Liver (tissue), 9 donors: ENCODE results near the gene GRIP2. TPM values are rescaled to one million over a fixed set of nuclear protein-coding genes. Genes with fewer than 3 reads are reported as not detected.

Experiments
- DNase-seq: peaks from one replicate; pipeline ENCODE4 v3.0.0-alpha.2; 2017; ENCODE audit warnings: low spot score
- H3K27ac ChIP-seq, 2 donors: one replicate each; pipeline ENCODE4 v1.7.0; 2013; ENCODE audit warnings: inconsistent platforms in 2 of 2, low read length in 2 of 2, control low read depth in 1 of 2, low read depth in 1 of 2, mild to moderate bottlenecking in 1 of 2
- H3K27me3 ChIP-seq, 4 donors: one replicate each; pipeline versions ENCODE4 v1.6.1 to v1.7.0; 2013; ENCODE audit warnings: low read length in 3 of 4, inconsistent platforms in 1 of 4, mild to moderate bottlenecking in 1 of 4, moderate library complexity in 1 of 4; ENCODE audit not compliant: control insufficient read depth in 4 of 4, insufficient read depth in 4 of 4
- H3K36me3 ChIP-seq, 4 donors: one replicate each; pipeline versions ENCODE4 v1.6.1 to v1.7.0; 2013; ENCODE audit warnings: low read length in 3 of 4, mild to moderate bottlenecking in 3 of 4, low read depth in 1 of 4, moderate library complexity in 1 of 4; ENCODE audit not compliant: control insufficient read depth in 4 of 4, insufficient read depth in 3 of 4
- H3K4me1 ChIP-seq, 4 donors: one replicate each; pipeline versions ENCODE4 v1.6.1 to v1.7.0; 2013; ENCODE audit warnings: low read length in 3 of 4, mild to moderate bottlenecking in 3 of 4, moderate library complexity in 1 of 4; ENCODE audit not compliant: control insufficient read depth in 4 of 4, insufficient read depth in 4 of 4
- H3K4me3 ChIP-seq, 3 donors: one replicate each; pipeline versions ENCODE4 v1.6.1 to v1.7.0; 2013; ENCODE audit warnings: low read length in 3 of 3, control low read depth in 1 of 3, low read depth in 1 of 3, mild to moderate bottlenecking in 1 of 3
- H3K9ac ChIP-seq, 2 donors: one replicate each; pipeline ENCODE4 v1.7.0; 2013; ENCODE audit warnings: low read length in 2 of 2, mild to moderate bottlenecking in 2 of 2, moderate library complexity in 2 of 2, control low read depth in 1 of 2, low read depth in 1 of 2
- H3K9me3 ChIP-seq, 4 donors: one replicate each; pipeline versions ENCODE4 v1.6.1 to v1.7.0; 2013; ENCODE audit warnings: low read length in 3 of 4; ENCODE audit not compliant: control insufficient read depth in 4 of 4
- EGR1 ChIP-seq, 2 donors: IDR thresholded peaks; 2 replicates each; pipeline ENCODE4 v1.6.1; 2016 to 2018; ENCODE audit warnings: antibody characterized with exemption in 2 of 2, low read depth in 2 of 2
- FOXA1 ChIP-seq: IDR thresholded peaks from 2 replicates; pipeline ENCODE4 v1.6.1; 2016; ENCODE audit warnings: antibody characterized with exemption
- FOXA2 ChIP-seq: IDR thresholded peaks from 2 replicates; pipeline ENCODE4 v1.6.1; 2016; ENCODE audit warnings: antibody characterized with exemption
- GABPA ChIP-seq, 2 donors: IDR thresholded peaks in 1 of 2; conservative IDR thresholded peaks in 1 of 2; 2 replicates each; pipeline ENCODE4 v1.6.1; 2016; ENCODE audit warnings: antibody characterized with exemption in 2 of 2, mild to moderate bottlenecking in 1 of 2, moderate library complexity in 1 of 2
- HNF4A ChIP-seq, 2 donors: conservative IDR thresholded peaks; 2 replicates each; pipeline ENCODE4 v1.6.1; 2016; ENCODE audit warnings: antibody characterized with exemption in 2 of 2, mild to moderate bottlenecking in 2 of 2
- HNF4G ChIP-seq: IDR thresholded peaks from 2 replicates; pipeline ENCODE4 v1.6.1; 2016; ENCODE audit warnings: antibody characterized with exemption
- JUND ChIP-seq, 2 donors: IDR thresholded peaks; 2 replicates each; pipeline ENCODE4 v1.6.1; 2016; ENCODE audit warnings: antibody characterized with exemption in 2 of 2
- MAX ChIP-seq: IDR thresholded peaks from 2 replicates; pipeline ENCODE4 v1.6.1; 2016; ENCODE audit warnings: antibody characterized with exemption
- NR2F2 ChIP-seq: IDR thresholded peaks from 2 replicates; pipeline ENCODE4 v1.6.1; 2016; ENCODE audit warnings: antibody characterized with exemption
- RAD21 ChIP-seq, 2 donors: IDR thresholded peaks; 2 replicates each; pipeline ENCODE4 v1.6.1; 2016; ENCODE audit warnings: antibody characterized with exemption in 2 of 2, mild to moderate bottlenecking in 2 of 2
- RXRA ChIP-seq, 2 donors: IDR thresholded peaks; 2 replicates each; pipeline ENCODE4 v1.6.1; 2017 to 2018; ENCODE audit warnings: antibody characterized with exemption in 2 of 2, mild to moderate bottlenecking in 1 of 2
- SP1 ChIP-seq: IDR thresholded peaks from 2 replicates; pipeline ENCODE4 v1.6.1; 2018; ENCODE audit warnings: antibody characterized with exemption, mild to moderate bottlenecking
- TAF1 ChIP-seq: conservative IDR thresholded peaks from 2 replicates; pipeline ENCODE4 v1.6.1; 2016; ENCODE audit warnings: antibody characterized with exemption, mild to moderate bottlenecking
- YY1 ChIP-seq: IDR thresholded peaks from 2 replicates; pipeline ENCODE4 v1.6.1; 2016; ENCODE audit warnings: antibody characterized with exemption, mild to moderate bottlenecking
- WGBS: extraction: QIAGEN DNeasy Blood & Tissue Kit; methylation state at CpG from one replicate; pipeline ENCODE4 v1.1.7; 2013; 5-methylcytosine and 5-hydroxymethylcytosine counted together
- polyA plus RNA-seq, 2 donors: library from polyadenylated mRNA; stranded (reverse) in 1 of 2; unstranded in 1 of 2; fragments of 200-250 nt in 1 of 2; fragments of >200 nt in 1 of 2; fragmentation: Nextera tagmentation in 1 of 2; extraction: Ambion mirVana in 1 of 2; gene quantifications; one replicate each; pipeline versions ENCODE4 v1.2.1 to v1.2.3, GENCODE V29; 2013 to 2015
- total RNA-seq, 2 donors: library from RNA; depleted of rRNA; stranded (reverse); fragments of >200 nt; gene quantifications; one replicate each; pipeline ENCODE4 v1.2.3, GENCODE V29; 2014
- TF ChIP-seq, protein P1 (sequence below): fragments of 150-350 bp; IDR thresholded peaks from 2 replicates; pipeline ENCODE4 v1.5.1; 2017; ENCODE audit warnings: improper control_type of control experiment, low read depth, low read length; ENCODE audit not compliant: missing input control
- TF ChIP-seq, protein P2 (sequence below): IDR thresholded peaks from 2 replicates; pipeline ENCODE4 v1.6.1; 2016; ENCODE audit warnings: antibody characterized with exemption
- donor health status: healthy.
- donor health status: healthy.
- donor health status: healthy.
- donor health status: healthy.
- donor health status: healthy.

The GRIP2 gene
- total and polyA plus RNA-seq, 4 donors = 0.05 to 0.33 (median 0.09) TPM; not detected in 1

GRCh38 chr3:14534516-14535191 is 5.5 kb downstream of the GRIP2 start:
- H3K9me3 ChIP-seq = no peaks in the 10 kb centered on the region
- DNase-seq = no peak
- no peak overlapping the region for H3K27ac ChIP-seq
- 55% methylated on average over 20 of the region's 20 CpGs for WGBS
- no peak overlapping the region for H3K9ac ChIP-seq
- H3K36me3 ChIP-seq = no peaks in the 10 kb centered on the region
- peaks cover 0 to 5% (median 0%) of the 10 kb centered on the region in 4 donors for H3K27me3 ChIP-seq
- no peaks in the 10 kb centered on the region for H3K4me1 ChIP-seq
- no peak for TF ChIP-seq FOXA2
- no peak for TF ChIP-seq YY1
- TF ChIP-seq EGR1 (IDR thresholded peaks at IDR 0.05; ENCODE audit: low read depth in 2 of 2) = no peak
- no peak for TF ChIP-seq JUND (IDR thresholded peaks at IDR 0.05)
- no peak for TF ChIP-seq FOXA1
- TF ChIP-seq RAD21 (IDR thresholded peaks at IDR 0.05) = no peak
- TF ChIP-seq HNF4A (conservative IDR thresholded peaks at IDR 0.05) = no peak
- TF ChIP-seq NR2F2 = no peak
- TF ChIP-seq GABPA (IDR thresholded peaks at IDR 0.05 in 1 of 2, conservative IDR thresholded peaks at IDR 0.05 in 1 of 2) = no peak
- no peak for TF ChIP-seq MAX
- TF ChIP-seq, protein P1, sequence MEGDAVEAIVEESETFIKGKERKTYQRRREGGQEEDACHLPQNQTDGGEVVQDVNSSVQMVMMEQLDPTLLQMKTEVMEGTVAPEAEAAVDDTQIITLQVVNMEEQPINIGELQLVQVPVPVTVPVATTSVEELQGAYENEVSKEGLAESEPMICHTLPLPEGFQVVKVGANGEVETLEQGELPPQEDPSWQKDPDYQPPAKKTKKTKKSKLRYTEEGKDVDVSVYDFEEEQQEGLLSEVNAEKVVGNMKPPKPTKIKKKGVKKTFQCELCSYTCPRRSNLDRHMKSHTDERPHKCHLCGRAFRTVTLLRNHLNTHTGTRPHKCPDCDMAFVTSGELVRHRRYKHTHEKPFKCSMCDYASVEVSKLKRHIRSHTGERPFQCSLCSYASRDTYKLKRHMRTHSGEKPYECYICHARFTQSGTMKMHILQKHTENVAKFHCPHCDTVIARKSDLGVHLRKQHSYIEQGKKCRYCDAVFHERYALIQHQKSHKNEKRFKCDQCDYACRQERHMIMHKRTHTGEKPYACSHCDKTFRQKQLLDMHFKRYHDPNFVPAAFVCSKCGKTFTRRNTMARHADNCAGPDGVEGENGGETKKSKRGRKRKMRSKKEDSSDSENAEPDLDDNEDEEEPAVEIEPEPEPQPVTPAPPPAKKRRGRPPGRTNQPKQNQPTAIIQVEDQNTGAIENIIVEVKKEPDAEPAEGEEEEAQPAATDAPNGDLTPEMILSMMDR = no peak
- no peak for TF ChIP-seq RXRA (IDR thresholded peaks at IDR 0.05)
- TF ChIP-seq HNF4G = no peak
- TF ChIP-seq, protein P2, sequence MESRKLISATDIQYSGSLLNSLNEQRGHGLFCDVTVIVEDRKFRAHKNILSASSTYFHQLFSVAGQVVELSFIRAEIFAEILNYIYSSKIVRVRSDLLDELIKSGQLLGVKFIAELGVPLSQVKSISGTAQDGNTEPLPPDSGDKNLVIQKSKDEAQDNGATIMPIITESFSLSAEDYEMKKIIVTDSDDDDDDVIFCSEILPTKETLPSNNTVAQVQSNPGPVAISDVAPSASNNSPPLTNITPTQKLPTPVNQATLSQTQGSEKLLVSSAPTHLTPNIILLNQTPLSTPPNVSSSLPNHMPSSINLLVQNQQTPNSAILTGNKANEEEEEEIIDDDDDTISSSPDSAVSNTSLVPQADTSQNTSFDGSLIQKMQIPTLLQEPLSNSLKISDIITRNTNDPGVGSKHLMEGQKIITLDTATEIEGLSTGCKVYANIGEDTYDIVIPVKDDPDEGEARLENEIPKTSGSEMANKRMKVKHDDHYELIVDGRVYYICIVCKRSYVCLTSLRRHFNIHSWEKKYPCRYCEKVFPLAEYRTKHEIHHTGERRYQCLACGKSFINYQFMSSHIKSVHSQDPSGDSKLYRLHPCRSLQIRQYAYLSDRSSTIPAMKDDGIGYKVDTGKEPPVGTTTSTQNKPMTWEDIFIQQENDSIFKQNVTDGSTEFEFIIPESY = no peak
- no peak overlapping the region for H3K4me3 ChIP-seq

DNA sequence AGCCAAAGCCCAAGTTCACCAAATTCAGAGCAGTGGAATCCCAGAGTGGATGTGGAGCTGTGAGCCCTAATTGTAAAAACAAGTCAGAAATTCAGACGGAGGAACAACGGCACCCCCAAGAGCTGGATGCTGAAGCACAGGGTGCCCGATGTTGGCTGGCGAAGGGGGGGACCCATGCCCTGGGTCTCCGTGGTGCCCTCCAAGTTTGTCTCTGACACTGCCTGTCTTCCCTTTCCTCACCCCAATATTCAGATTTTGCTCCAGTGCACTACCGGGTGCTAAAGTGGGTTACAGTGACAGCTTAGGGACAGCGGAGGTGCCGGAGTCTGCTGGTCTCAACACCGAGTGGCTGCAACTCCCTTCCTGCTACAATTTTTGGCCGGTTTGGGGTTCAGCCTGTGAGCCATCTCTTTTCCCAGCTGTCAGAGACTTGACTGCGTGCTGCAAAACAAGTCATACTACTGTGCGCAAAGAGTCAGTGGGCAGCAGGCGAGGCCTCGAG is 6.6 kb downstream of the GRIP2 start:
- Histone ChIP-seq H3K9ac (no peak overlapping the region), H3K27me3 (peaks cover 0 to 5% (median 0%) of the 10 kb centered on the region in 4 donors), H3K4me3 (no peak overlapping the region), H3K27ac (no peak overlapping the region), H3K36me3 (no peaks in the 10 kb centered on the region), H3K4me1 (no peaks in the 10 kb centered on the region), H3K9me3 (no peaks in the 10 kb centered on the region)
- WGBS = 87% methylated on average over 14 of the region's 14 CpGs
- DNase-seq = no peak
- TF ChIP-seq HNF4A (conservative IDR thresholded peaks at IDR 0.05) (no peak), RXRA (IDR thresholded peaks at IDR 0.05) (no peak), EGR1 (IDR thresholded peaks at IDR 0.05; ENCODE audit: low read depth in 2 of 2) (no peak), FOXA1 (no peak), MAX (no peak), SP1 (no peak), TAF1 (no peak)
- TF ChIP-seq, protein P1 = no peak
